ENCODE measurements around the gene DOLPP1.
"Not testable (repeated sequence)": the region's sequence is repeated elsewhere in the genome, so short reads cannot be mapped to it uniquely, and the experiment has no call there.

Gene DOLPP1

GRCh38 chr9:129113645-129114304 is 32.9 kb downstream of the DOLPP1 start:
- DNase-seq = no peak

DNA sequence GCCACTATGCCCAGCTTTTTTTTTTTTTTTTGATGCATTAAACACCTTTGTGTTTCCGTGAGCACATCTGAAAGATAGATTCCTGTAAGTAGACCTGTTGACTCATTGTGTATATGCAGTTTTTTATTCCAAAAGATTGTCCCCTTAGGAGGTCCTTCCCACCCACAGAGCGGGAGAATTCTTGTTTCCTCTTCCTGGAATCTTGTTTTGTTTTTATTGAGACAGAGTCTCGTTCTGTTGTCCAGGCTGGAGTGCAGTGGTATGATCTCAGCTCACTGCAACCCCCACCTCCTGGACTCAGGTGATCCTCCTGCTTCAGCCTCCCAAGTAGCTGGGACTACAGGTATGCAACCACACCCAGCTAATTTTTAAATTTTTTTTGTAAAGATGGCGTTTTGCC is 37.9 kb downstream of the DOLPP1 start:
- no peak for DNase-seq

DNA sequence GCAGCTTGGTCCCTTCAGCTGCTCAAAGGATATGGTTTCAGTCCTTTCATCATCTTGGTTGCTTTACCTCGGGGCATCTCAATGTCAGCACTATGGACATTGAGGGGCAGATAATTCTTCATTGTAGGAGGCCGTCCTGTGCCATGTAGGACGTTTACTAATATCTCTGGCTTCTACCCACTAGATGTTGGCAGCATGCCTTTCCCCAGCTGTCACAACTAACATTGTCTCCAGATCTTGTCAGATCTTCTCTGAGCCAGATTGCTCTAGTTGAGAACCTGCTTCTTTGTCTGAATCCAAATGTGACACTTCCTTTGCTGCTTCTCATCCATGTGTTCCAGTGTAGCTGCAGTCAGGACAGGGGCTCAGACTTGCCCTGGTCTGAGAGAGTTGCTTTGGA is 40.6 kb downstream of the DOLPP1 start:
- no peak for DNase-seq

GRCh38 chr9:129122133-129122532 is 41.2 kb downstream of the DOLPP1 start:
- DNase-seq = no peak

- DNase-seq = not testable (repeated sequence)
Measured at GRCh38 chr9:129122976-129123375, 42.1 kb downstream of the DOLPP1 start.

DNA sequence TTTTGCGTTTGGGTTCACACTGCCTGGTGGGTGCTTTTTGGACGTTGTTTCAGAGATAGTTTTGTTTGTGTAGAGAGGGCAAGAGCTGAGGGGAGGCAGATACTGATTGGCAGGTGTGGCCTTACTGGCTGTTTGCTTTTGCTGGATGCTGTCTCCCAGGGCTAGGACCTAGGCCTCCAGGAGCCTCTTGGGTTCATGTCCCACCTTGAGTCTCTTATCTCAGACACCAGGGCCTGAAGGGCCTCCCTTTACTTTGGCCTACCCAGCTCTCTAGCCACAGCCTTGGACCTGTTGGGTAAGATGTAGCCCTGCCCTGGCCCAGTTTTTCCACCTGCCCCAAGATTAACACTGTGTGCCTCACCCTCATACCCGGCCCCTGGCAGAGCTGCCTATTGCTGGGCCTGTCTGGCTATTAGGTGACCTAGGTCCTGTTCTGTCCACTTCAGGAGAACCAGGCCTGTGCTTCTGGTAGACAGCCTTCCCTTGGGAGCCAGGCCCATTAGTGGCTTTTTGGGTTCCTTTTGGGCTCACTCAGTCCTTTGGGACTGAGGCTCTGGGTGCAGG is 43.7 kb downstream of the DOLPP1 start:
- DNase-seq = no peak

DNA sequence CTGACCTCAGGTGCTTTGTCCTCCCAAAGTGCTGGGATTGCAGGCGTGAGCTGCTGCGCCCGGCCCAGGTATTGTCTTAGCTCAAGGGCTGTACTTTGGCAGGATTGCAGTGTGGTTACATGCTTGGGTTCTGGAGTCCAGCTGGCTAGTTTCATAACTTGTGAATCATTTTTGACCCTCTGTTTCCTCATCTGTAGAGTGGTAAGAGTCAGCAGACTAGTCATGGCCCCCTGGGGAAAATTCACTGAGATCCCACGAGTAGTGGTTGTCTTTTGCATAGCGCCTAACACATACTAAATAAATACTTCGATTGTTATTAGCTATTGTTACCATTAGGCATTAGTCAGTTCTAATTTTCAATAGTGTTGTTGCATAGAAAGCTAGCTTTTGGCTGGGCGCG is 44.6 kb downstream of the DOLPP1 start:
- DNase-seq = no peak

- no peak for DNase-seq
Measured at GRCh38 chr9:129126749-129127618, 46.1 kb downstream of the DOLPP1 start.

- DNase-seq = no peak
Measured at GRCh38 chr9:129128689-129129088, 47.8 kb downstream of the DOLPP1 start.

DNA sequence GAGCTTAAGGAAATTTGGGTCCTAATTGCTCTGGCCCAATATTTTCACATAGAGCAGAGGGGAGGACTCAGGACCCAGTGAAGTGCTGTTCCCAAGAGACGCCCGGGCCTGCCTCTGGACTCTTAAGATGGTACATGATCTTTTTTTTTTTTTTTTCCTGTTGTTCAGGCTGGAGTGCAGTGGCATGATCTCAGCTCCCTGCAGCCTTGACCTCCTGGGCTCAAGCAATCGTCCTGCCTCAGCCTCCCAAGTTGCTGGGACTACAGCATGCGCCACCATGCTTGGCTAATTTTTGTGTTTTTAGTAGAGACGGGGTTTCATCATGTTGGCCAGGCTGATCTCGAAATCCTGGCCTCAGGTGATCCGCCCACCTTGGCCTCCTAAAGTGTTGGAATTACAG is 49.4 kb downstream of the DOLPP1 start:
- DNase-seq = not testable (repeated sequence)

GRCh38 chr9:129130791-129131190 is 49.9 kb downstream of the DOLPP1 start:
- DNase-seq = no peak

GRCh38 chr9:129131300-129132145 is 50.6 kb downstream of the DOLPP1 start:
- DNase-seq = peak; percentile 78

DNA sequence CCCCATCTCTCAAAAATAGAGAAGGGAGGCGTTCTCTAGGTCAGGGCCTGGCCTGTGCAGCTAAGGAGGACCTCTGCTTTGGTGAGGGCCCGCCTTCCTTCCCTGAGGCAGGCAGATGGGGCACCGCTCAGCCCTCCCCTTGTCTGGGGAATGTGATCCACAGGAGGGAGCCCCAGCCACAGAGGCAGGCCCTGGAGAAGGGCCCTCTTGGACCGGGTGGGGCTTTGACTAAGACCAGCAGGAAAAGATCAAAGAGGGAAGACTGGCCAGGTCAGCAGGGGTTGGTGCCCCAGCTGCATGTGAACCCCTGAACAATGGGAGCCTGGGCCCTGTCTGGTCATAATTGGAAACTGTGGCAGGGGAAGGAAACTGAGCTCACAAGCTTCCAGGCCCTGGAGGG is 52.2 kb downstream of the DOLPP1 start:
- DNase-seq = no peak

GRCh38 chr9:129135476-129135875 is 54.6 kb downstream of the DOLPP1 start:
- DNase-seq = no peak

- DNase-seq = no peak
Measured at GRCh38 chr9:129136446-129137035, 55.6 kb downstream of the DOLPP1 start.

GRCh38 chr9:129137292-129138143 is 56.6 kb downstream of the DOLPP1 start:
- peak; percentile 31 for DNase-seq

DNA sequence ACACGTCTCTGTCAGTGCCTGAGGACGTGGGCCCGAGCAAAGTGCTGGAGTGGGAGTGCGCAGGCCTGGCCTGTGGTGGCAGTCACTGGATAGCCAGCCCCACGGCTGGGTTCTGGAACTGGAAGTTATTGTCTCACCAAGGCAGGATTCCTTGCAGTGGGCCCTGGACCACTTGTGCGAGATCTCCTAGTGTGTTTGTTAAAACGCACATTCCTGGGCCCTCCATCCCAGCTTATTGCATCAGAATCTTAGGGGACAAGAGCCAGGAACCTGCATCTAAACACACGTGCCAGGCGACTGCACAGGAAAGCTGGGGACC is 57.2 kb downstream of the DOLPP1 start:
- DNase-seq = no peak

GRCh38 chr9:129138476-129139232 is 57.7 kb downstream of the DOLPP1 start:
- DNase-seq = peak; percentile 34

DNA sequence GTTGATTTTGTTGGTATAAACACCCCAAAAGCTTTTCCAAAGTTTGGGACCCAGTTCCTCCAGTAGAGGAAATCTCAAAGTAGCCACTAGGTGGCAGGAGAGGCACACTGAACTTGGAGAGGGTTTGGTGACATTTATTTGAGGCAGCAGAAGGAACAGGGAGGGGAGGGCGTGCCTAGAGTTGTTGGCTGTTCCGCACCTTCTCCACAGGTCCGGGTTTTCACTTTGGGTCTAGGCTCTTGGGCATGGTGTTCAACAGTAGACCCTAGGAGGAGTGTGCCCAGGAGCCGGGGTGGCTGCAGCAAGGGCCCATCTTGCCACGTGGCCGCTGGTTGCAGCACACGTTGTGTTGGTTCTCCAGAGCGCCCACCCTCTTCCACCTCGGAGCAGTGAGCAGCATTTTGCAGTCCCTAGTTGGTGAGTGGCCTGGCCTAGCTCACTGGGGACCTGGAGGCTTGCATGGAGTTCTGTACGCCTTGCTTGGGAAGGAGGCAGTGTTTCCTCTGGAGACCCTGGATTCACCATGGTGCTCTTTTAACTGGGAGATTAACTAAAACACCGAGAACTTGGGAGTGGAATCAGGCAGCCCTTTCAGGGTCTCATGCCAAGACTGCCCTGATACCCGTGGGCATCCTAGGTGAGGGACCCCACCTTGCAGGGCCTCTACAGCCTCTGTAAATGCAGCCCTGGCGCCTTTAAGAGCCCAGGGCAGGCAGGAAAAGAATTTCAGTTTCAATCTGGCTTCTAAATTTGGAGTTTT is 58.5 kb downstream of the DOLPP1 start:
- peak; percentile 90 for DNase-seq

GRCh38 chr9:129139993-129140396 is 59.1 kb downstream of the DOLPP1 start:
- peak; percentile 90 for DNase-seq
